SH-SY5Y (cell line): ENCODE data around the gene LRRC18.

Source experiments
- GATA2 ChIP-seq: IDR thresholded peaks from 2 replicates; pipeline ENCODE4 v1.6.1; 2011; ENCODE audit warnings: mild to moderate bottlenecking, low read depth, low read length
- GATA3 ChIP-seq: IDR thresholded peaks from 2 replicates; pipeline ENCODE4 v1.6.1; 2011; ENCODE audit warnings: low read depth, mild to moderate bottlenecking, low read length, moderate library complexity

DNA sequence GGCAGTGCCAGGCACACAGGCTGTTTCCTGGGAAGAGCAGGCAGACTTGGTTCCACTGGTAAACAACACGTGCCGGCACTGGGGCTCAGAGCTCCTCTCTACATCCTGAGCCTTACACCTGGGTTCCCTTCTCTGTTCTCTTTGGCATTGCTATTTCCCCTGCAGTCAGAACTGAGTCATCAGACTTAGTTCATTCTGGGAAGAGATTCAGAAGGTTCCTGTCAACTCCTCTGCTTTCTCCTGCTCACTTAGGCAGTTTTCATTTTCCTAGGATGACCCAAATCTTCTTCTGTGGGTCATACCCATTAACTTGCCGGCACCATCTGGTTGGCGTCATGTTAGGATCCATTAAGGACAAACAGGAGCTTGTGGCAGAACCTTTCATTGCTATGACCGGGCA lies 33.4 kb upstream of the LRRC18 start:
- TF ChIP-seq GATA3 (no peak), GATA2 (no peak)
